Endodermal cell (in vitro differentiated cells): ENCODE results near the gene ADCY10. TPM values are rescaled to one million over a fixed set of nuclear protein-coding genes. Genes with fewer than 3 reads are reported as not detected.

Source experiments
- DNase-seq: peaks from one replicate; pipeline ENCODE4 v3.0.0-alpha.2; 2017
- H3K27ac ChIP-seq: 2 replicates; pipeline ENCODE4 v1.5.1; 2013; ENCODE audit warnings: mild to moderate bottlenecking, low read depth, low read length, moderate library complexity
- H3K27me3 ChIP-seq: 2 replicates; pipeline ENCODE4 v1.6.1; 2013; ENCODE audit warnings: mild to moderate bottlenecking, low read length, moderate library complexity; ENCODE audit not compliant: insufficient read depth, control insufficient read depth, poor library complexity, severe bottlenecking
- H3K36me3 ChIP-seq: 2 replicates; pipeline ENCODE4 v1.7.0; 2013; ENCODE audit warnings: mild to moderate bottlenecking, low read length, moderate library complexity; ENCODE audit not compliant: control insufficient read depth, insufficient read depth
- H3K4me1 ChIP-seq: one replicate; pipeline ENCODE4 v1.7.0; 2013; ENCODE audit warnings: low read length; ENCODE audit not compliant: control insufficient read depth, insufficient read depth
- H3K4me3 ChIP-seq: 2 replicates; pipeline ENCODE4 v1.5.1; 2013; ENCODE audit warnings: mild to moderate bottlenecking, low read length, moderate library complexity
- H3K9ac ChIP-seq: 2 replicates; pipeline ENCODE4 v1.6.1; 2013; ENCODE audit warnings: mild to moderate bottlenecking, low read length, moderate library complexity; ENCODE audit not compliant: poor library complexity, severe bottlenecking; ENCODE audit errors: extremely low read depth
- H3K9me3 ChIP-seq: 2 replicates; pipeline ENCODE4 v1.6.1; 2013; ENCODE audit warnings: mild to moderate bottlenecking, low read length, moderate library complexity; ENCODE audit not compliant: control insufficient read depth
- H3K27ac Mint-ChIP-seq: 2 replicates; pipeline ENCODE4 v1.8.0; 2020; ENCODE audit warnings: mixed read lengths
- H3K27me3 Mint-ChIP-seq: 2 replicates; pipeline ENCODE4 v1.8.0; 2021; ENCODE audit warnings: mild to moderate bottlenecking, mixed read lengths; ENCODE audit not compliant: insufficient read depth
- H3K36me3 Mint-ChIP-seq: 2 replicates; pipeline ENCODE4 v1.8.0; 2020; ENCODE audit warnings: low read depth, mixed read lengths
- H3K4me1 Mint-ChIP-seq: 2 replicates; pipeline ENCODE4 v1.8.0; 2020; ENCODE audit warnings: mixed read lengths
- H3K4me3 Mint-ChIP-seq: 2 replicates; pipeline ENCODE4 v1.8.0; 2020; ENCODE audit warnings: mild to moderate bottlenecking, moderate library complexity, mixed read lengths
- H3K9me3 Mint-ChIP-seq: 2 replicates; pipeline ENCODE4 v1.8.0; 2020; ENCODE audit warnings: mild to moderate bottlenecking, mixed read lengths
- WGBS, 2 experiments: methylation state at CpG; one replicate each; pipeline versions ENCODE4 v1.1.5 to v1.1.7; 2013; ENCODE audit warnings: missing lambda C conversion rate in 2 of 2, mixed read lengths in 1 of 2; ENCODE audit not compliant: insufficient coverage in 1 of 2, insufficient read length in 1 of 2; 5-methylcytosine and 5-hydroxymethylcytosine counted together
- total RNA-seq, 2 donors: library from RNA; stranded (reverse); fragmentation: NEBNext Ultra II Directional in 1 of 2; extraction: Animal tissue kit (Norgen Biotek cat#: 25700) in 1 of 2; gene quantifications; 2 replicates in 1 of 2; 3 replicates in 1 of 2; pipeline ENCODE4 v1.2.1, GENCODE V29; 2021
- TF ChIP-seq, protein P1 (sequence below): fragments of 200-600 bp; sonication (generic); conservative IDR thresholded peaks from 2 replicates; pipeline ENCODE4 v1.5.0; 2021; ENCODE audit warnings: antibody characterized with exemption, mild to moderate bottlenecking

Gene ADCY10
- total RNA-seq, 2 donors from 2014 or later, result 0.13 TPM; not detected in 1

DNA sequence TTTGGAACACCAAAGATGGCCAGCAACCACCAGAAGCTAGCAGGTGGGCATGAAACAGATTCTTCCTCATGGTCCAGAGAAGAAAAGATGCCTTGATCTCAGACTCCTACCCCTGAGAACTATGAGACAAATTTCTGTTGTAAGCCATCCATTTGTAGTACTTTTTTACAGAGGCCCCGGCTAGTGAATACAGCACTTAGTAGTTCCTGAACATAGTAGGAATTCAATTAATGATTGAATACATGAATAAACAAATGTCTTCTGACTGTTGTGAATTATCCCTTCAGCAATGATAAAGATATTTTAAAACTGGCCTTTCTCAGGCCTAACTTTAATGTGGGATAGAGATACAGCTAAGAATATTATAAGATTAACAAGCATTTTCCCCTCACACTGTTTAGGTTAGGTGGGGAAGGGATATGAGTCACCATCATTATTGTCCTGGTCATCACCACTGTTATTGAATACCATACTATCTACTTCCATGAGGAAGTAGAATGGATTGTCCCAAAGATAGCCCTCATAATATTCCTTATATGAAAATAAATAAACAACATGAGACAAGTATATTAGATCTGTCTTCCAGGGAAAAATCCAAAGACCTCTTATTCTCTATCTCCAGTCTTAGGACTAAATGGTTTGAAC lies 51.4 kb downstream of the ADCY10 start:
- Histone ChIP-seq H3K27me3 (no peaks in the 10 kb centered on the region), H3K27ac (no peak overlapping the region), H3K4me1 (no peaks in the 10 kb centered on the region), H3K9ac (no peak overlapping the region), H3K36me3 (peaks cover 2% of the 10 kb centered on the region), H3K9me3 (peaks cover 16% of the 10 kb centered on the region), H3K4me3 (no peak overlapping the region)
- H3K27ac Mint-ChIP-seq, result peak overlapping the region; percentile 90
- H3K9me3 Mint-ChIP-seq, result peaks cover 22% of the 10 kb centered on the region
- 100% methylated on average over 1 of the region's 1 CpG for WGBS, 2 experiments
- no peaks in the 10 kb centered on the region for H3K36me3 Mint-ChIP-seq
- peaks cover 38% of the 10 kb centered on the region for H3K4me1 Mint-ChIP-seq
- no peak for DNase-seq
- H3K27me3 Mint-ChIP-seq, result no peaks in the 10 kb centered on the region
- TF ChIP-seq, protein P1, sequence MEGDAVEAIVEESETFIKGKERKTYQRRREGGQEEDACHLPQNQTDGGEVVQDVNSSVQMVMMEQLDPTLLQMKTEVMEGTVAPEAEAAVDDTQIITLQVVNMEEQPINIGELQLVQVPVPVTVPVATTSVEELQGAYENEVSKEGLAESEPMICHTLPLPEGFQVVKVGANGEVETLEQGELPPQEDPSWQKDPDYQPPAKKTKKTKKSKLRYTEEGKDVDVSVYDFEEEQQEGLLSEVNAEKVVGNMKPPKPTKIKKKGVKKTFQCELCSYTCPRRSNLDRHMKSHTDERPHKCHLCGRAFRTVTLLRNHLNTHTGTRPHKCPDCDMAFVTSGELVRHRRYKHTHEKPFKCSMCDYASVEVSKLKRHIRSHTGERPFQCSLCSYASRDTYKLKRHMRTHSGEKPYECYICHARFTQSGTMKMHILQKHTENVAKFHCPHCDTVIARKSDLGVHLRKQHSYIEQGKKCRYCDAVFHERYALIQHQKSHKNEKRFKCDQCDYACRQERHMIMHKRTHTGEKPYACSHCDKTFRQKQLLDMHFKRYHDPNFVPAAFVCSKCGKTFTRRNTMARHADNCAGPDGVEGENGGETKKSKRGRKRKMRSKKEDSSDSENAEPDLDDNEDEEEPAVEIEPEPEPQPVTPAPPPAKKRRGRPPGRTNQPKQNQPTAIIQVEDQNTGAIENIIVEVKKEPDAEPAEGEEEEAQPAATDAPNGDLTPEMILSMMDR, result no peak
- no peak overlapping the region for H3K4me3 Mint-ChIP-seq

DNA sequence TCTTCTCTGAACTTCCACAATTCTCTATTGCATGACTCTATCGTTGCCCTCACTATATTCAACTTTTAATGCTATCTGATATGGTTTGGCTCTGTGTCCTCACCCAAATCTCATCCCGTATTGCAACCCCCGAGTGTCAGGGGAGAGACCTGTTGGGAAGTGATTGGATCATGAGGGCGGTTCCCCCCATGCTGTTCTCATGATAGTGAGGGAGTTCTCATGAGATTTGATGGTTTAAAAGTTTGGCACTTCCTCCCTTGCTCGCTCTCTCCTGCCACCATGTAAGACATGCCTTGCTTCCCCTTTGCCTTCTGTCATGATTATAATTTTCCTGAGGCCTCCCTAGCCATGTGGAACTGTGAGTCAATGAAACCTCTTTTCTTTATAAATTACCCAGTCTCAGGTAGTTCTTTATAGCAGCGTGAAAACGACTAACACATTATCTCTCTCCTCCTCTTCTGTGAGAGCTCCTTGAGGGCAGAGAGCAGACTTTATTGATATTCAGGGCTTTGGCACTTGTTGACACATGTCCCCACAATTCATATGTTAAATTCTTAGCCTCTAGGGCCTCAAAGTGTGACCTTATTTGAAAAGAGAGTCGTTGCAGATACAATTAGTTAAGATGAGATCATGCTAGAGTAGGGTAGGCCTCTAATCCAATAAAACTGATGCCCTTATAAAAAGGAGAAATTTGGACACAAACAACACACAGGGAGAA lies 52.1 kb downstream of the ADCY10 start:
- no peaks in the 10 kb centered on the region for H3K36me3 Mint-ChIP-seq
- TF ChIP-seq, protein P1, result no peak
- no peak for DNase-seq
- peaks cover 40% of the 10 kb centered on the region for H3K4me1 Mint-ChIP-seq
- no peaks in the 10 kb centered on the region for H3K36me3 ChIP-seq
- H3K27me3 ChIP-seq, result no peaks in the 10 kb centered on the region
- H3K27ac Mint-ChIP-seq, result no peak overlapping the region
- no peaks in the 10 kb centered on the region for H3K27me3 Mint-ChIP-seq
- peaks cover under 1% of the 10 kb centered on the region for H3K4me1 ChIP-seq
- H3K27ac ChIP-seq, result no peak overlapping the region
- H3K9me3 ChIP-seq, result peaks cover 16% of the 10 kb centered on the region
- H3K4me3 Mint-ChIP-seq, result no peak overlapping the region
- 77 to 79% methylated on average over 6 to 8 of the region's 8 CpGs for WGBS, 2 experiments
- H3K9ac ChIP-seq, result no peak overlapping the region
- peaks cover 22% of the 10 kb centered on the region for H3K9me3 Mint-ChIP-seq
- H3K4me3 ChIP-seq, result no peak overlapping the region

DNA sequence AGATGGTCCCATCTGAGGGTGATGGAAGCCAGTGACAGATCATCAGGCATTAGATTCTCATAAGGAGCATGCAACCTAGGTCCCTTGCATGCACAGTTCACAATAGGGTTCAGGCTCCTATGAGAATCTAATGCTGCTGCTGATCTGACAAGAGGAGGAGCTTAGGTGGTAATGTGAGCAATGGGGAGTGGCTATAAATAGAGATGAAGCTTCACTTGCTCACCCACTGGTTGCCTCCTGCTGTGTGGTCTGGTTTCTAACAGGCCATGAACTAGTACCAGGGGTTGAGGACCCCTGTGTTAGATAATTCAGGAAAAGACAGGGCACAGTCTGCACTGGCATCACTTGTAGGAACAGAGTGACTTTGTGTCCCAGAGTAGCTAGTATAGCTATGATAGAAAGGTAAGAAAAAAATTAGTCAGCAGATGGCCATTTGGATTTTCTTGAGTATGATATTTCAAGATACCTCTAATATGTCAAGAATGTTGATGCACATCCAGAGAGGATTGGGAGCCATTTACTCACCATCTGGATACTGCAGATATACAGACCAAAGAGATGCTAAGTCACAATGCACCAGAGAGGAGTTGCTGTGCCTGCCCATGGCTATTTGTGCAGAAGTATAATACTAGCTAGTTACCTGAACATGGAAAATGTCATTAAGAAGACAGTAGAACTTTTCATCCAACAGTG lies 53.6 kb downstream of the ADCY10 start:
- H3K4me3 Mint-ChIP-seq, result no peak overlapping the region
- Histone ChIP-seq H3K27ac (no peak overlapping the region), H3K36me3 (no peaks in the 10 kb centered on the region), H3K4me3 (no peak overlapping the region), H3K27me3 (no peaks in the 10 kb centered on the region), H3K9ac (no peak overlapping the region), H3K4me1 (peaks cover 11% of the 10 kb centered on the region), H3K9me3 (peaks cover 16% of the 10 kb centered on the region)
- peaks cover 47% of the 10 kb centered on the region for H3K4me1 Mint-ChIP-seq
- no peak overlapping the region for H3K27ac Mint-ChIP-seq
- no peaks in the 10 kb centered on the region for H3K27me3 Mint-ChIP-seq
- TF ChIP-seq, protein P1, result no peak
- peaks cover 22% of the 10 kb centered on the region for H3K9me3 Mint-ChIP-seq
- no peak for DNase-seq
- H3K36me3 Mint-ChIP-seq, result no peaks in the 10 kb centered on the region
